ENCODE measurements around the gene POU6F2. TPM values are rescaled to one million over a fixed set of nuclear protein-coding genes. Genes with fewer than 3 reads are reported as not detected.

Gene POU6F2
- total RNA-seq, 1 experiment from 2014 or later: 3.9 TPM

DNA sequence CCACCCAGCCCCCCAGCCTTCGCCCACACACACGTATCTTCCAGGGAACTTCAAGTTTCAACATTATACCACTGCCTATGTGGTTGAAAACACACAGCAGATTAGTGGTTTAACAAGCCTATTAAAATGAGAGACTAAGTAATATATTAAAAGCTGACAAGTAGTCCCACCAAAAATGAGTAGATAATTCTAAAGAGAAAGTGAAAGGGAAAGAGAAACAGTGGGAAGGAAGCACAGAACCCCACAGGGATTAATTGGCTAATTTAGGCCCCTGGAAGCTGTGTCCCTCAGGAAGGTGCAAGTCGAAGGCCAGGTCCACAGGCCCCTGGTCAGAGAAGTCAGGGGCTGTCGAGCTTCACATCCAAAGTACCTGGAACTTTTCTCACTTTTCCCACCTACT is 378.0 kb downstream of the POU6F2 start:
- no peaks in the 10 kb centered on the region for H3K4me1 Mint-ChIP-seq (ENCODE audit: low read depth, unreplicated experiment)
- CTCF ChIA-PET: no interaction called here

GRCh38 chr7:39356172-39356925 is 378.6 kb downstream of the POU6F2 start:
- BruUV-seq (replicated peaks): no TSS peak
- Histone ChIP-seq H3K4me3 (ENCODE audit: low read depth, low read length) (no peak overlapping the region), H3K4me1 (no peaks in the 10 kb centered on the region; the same call in 1 of the 2 replicates), H3K36me3 (ENCODE audit: control insufficient read depth, insufficient read depth, low read length) (no peaks in the 10 kb centered on the region), H3K9me3 (no peaks in the 10 kb centered on the region; the same call in 1 of the 2 replicates), H3K27me3 (replicated peaks; ENCODE audit: control insufficient read depth, insufficient read depth, low read length) (no peaks in the 10 kb centered on the region)
- Mint-ChIP-seq H3K9me3 (ENCODE audit: unreplicated experiment) (no peaks in the 10 kb centered on the region), H3K4me3 (ENCODE audit: unreplicated experiment) (no peak overlapping the region), H3K27me3 (ENCODE audit: insufficient read depth, unreplicated experiment) (peaks cover 12% of the 10 kb centered on the region), H3K36me3 (ENCODE audit: insufficient read depth, unreplicated experiment) (no peaks in the 10 kb centered on the region), H3K4me1 (ENCODE audit: low read depth, unreplicated experiment) (no peaks in the 10 kb centered on the region), H3K27ac (ENCODE audit: unreplicated experiment) (no peak overlapping the region)
- no peak for DNase-seq
- intact Hi-C loops (cut with micrococcal nuclease; ENCODE audit: unreplicated experiment): loop anchor here (10.0 kb wide), 2 partner anchors 58 to 422 kb away; no protein-coding TSS in a partner anchor
- TF ChIP-seq, protein P1, sequence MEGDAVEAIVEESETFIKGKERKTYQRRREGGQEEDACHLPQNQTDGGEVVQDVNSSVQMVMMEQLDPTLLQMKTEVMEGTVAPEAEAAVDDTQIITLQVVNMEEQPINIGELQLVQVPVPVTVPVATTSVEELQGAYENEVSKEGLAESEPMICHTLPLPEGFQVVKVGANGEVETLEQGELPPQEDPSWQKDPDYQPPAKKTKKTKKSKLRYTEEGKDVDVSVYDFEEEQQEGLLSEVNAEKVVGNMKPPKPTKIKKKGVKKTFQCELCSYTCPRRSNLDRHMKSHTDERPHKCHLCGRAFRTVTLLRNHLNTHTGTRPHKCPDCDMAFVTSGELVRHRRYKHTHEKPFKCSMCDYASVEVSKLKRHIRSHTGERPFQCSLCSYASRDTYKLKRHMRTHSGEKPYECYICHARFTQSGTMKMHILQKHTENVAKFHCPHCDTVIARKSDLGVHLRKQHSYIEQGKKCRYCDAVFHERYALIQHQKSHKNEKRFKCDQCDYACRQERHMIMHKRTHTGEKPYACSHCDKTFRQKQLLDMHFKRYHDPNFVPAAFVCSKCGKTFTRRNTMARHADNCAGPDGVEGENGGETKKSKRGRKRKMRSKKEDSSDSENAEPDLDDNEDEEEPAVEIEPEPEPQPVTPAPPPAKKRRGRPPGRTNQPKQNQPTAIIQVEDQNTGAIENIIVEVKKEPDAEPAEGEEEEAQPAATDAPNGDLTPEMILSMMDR (IDR thresholded peaks at IDR 0.05; ENCODE audit: insufficient read depth in 1 of 2, low read depth in 1 of 2, low read length in 1 of 2, severe bottlenecking in 1 of 2, unreplicated experiment in 1 of 2): no peak
- ChIA-PET CTCF (no interaction called here), POLR2A (no interaction called here)

More for the DNA sequence above, 378.0 kb downstream of the POU6F2 start:
- H3K36me3 Mint-ChIP-seq (ENCODE audit: insufficient read depth, unreplicated experiment): no peaks in the 10 kb centered on the region
- POLR2A ChIA-PET: no interaction called here
- no peak for DNase-seq
- BruUV-seq (replicated peaks): no TSS peak
- H3K9me3 Mint-ChIP-seq (ENCODE audit: unreplicated experiment): no peaks in the 10 kb centered on the region
- intact Hi-C loops (cut with micrococcal nuclease; ENCODE audit: unreplicated experiment): loop anchor here (10.0 kb wide), 2 partner anchors 59 to 421 kb away; no protein-coding TSS in a partner anchor
- Histone ChIP-seq H3K27me3 (replicated peaks; ENCODE audit: control insufficient read depth, insufficient read depth, low read length) (no peaks in the 10 kb centered on the region), H3K4me1 (no peaks in the 10 kb centered on the region; the same call in 1 of the 2 replicates), H3K4me3 (ENCODE audit: low read depth, low read length) (no peak overlapping the region), H3K9me3 (no peaks in the 10 kb centered on the region; the same call in 1 of the 2 replicates), H3K36me3 (ENCODE audit: control insufficient read depth, insufficient read depth, low read length) (no peaks in the 10 kb centered on the region)
- H3K27ac Mint-ChIP-seq (ENCODE audit: unreplicated experiment): no peak overlapping the region
- H3K27me3 Mint-ChIP-seq (ENCODE audit: insufficient read depth, unreplicated experiment): peaks cover 12% of the 10 kb centered on the region
- no peak overlapping the region for H3K4me3 Mint-ChIP-seq (ENCODE audit: unreplicated experiment)
- TF ChIP-seq, protein P1 (IDR thresholded peaks at IDR 0.05; ENCODE audit: insufficient read depth in 1 of 2, low read depth in 1 of 2, low read length in 1 of 2, severe bottlenecking in 1 of 2, unreplicated experiment in 1 of 2): no peak

GRCh38 chr7:39357648-39358047 is 379.9 kb downstream of the POU6F2 start:
- ChIA-PET CTCF (interaction anchor here (0.6 kb wide), 1 partner anchor 272 kb away, joined by 3 read pairs; no protein-coding TSS in a partner anchor), POLR2A (no interaction called here)
- Mint-ChIP-seq H3K27me3 (ENCODE audit: insufficient read depth, unreplicated experiment) (peaks cover 12% of the 10 kb centered on the region), H3K4me1 (ENCODE audit: low read depth, unreplicated experiment) (no peaks in the 10 kb centered on the region), H3K27ac (ENCODE audit: unreplicated experiment) (no peak overlapping the region), H3K36me3 (ENCODE audit: insufficient read depth, unreplicated experiment) (no peaks in the 10 kb centered on the region), H3K4me3 (ENCODE audit: unreplicated experiment) (no peak overlapping the region), H3K9me3 (ENCODE audit: unreplicated experiment) (no peaks in the 10 kb centered on the region)
- Histone ChIP-seq H3K9me3 (no peaks in the 10 kb centered on the region; the same call in 1 of the 2 replicates), H3K4me3 (ENCODE audit: low read depth, low read length) (no peak overlapping the region), H3K36me3 (ENCODE audit: control insufficient read depth, insufficient read depth, low read length) (no peaks in the 10 kb centered on the region), H3K4me1 (no peaks in the 10 kb centered on the region; the same call in 1 of the 2 replicates), H3K27me3 (replicated peaks; ENCODE audit: control insufficient read depth, insufficient read depth, low read length) (no peaks in the 10 kb centered on the region)
- TF ChIP-seq, protein P1 (IDR thresholded peaks at IDR 0.05; ENCODE audit: insufficient read depth in 1 of 2, low read depth in 1 of 2, low read length in 1 of 2, severe bottlenecking in 1 of 2, unreplicated experiment in 1 of 2): peak; percentile 30 to 36
- intact Hi-C loops (cut with micrococcal nuclease; ENCODE audit: unreplicated experiment): loop anchor here (10.0 kb wide), 2 partner anchors 57 to 423 kb away; no protein-coding TSS in a partner anchor
- DNase-seq: no peak
- BruUV-seq (replicated peaks): no TSS peak

Data from Caco-2 (cell line).